ENCODE results near the gene PTPN11.

DNA sequence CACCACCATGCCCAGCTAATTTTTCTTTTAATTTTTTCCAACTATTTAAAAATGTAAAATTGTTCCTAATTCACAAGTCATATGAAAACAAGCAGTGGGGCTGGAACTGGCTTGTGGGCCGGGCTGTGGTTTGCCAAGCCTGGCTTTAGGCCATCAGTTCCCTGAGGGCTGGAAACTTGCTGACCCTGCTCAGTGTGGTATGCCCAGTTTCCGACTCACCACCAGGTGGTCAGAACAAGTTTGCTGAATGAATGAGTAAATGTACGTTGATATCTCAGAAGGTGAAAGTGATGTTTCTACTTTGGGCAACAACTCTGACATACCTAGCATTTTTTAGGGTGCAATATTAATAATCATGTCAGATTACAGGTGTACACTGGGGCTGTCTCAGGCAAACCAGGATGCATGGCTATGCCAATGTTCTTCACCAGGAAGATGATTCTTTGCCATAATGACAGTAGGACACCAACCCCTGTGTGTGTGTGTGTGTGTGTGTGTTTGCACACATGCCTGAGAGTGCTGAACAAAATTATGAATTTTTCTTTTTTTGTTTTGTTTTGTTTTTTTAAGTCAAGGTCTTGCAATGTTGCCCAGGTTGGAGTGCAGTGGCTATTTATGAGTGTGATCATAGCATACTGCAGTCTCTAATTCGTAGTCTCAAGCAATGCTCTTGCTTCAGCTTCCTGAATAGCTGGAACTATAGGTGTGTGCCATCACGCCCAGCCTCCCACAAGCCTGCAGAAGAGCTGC is 106.1 kb downstream of the PTPN11 start:
- TF ChIP-seq, protein P1, sequence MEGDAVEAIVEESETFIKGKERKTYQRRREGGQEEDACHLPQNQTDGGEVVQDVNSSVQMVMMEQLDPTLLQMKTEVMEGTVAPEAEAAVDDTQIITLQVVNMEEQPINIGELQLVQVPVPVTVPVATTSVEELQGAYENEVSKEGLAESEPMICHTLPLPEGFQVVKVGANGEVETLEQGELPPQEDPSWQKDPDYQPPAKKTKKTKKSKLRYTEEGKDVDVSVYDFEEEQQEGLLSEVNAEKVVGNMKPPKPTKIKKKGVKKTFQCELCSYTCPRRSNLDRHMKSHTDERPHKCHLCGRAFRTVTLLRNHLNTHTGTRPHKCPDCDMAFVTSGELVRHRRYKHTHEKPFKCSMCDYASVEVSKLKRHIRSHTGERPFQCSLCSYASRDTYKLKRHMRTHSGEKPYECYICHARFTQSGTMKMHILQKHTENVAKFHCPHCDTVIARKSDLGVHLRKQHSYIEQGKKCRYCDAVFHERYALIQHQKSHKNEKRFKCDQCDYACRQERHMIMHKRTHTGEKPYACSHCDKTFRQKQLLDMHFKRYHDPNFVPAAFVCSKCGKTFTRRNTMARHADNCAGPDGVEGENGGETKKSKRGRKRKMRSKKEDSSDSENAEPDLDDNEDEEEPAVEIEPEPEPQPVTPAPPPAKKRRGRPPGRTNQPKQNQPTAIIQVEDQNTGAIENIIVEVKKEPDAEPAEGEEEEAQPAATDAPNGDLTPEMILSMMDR (conservative IDR thresholded peaks at IDR 0.05; ENCODE audit: low read length): no peak
- TF ChIP-seq EZH2phosphoT487 (IDR thresholded peaks at IDR 0.05; ENCODE audit: borderline replicate concordance): no peak
